ENCODE results near the gene TNFSF11. TPM values are rescaled to one million over a fixed set of nuclear protein-coding genes. Genes with fewer than 3 reads are reported as not detected.

Gene TNFSF11
- polyA plus RNA-seq, 6 donors from 2014 or later = not detected

DNA sequence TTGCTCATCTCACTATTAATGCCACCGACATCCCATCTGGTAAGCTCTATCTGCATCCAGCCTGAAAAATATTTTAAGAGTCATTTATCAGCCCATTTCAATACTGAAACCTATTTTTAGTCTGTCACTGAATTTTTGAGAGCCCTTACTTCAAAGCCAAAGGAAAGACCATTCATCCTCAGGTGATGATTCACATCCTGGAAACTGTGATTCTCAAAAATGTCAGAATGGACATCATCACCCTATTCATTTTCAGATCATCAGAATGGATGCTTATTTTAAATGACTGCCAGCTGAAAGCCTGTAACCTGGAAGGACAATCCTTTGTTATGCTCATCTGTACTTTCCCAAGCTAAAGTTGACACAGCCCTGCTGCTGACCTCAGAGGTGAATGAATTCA lies 27.0 kb downstream of the TNFSF11 start:
- Mint-ChIP-seq H3K27me3 (peaks cover 6 to 9% (median 8%) of the 10 kb centered on the region in 3 donors), H3K9me3 (no peaks in the 10 kb centered on the region), H3K27ac (no peak overlapping the region), H3K4me3 (no peak overlapping the region), H3K4me1 (peaks cover 4 to 10% (median 5%) of the 10 kb centered on the region in 3 donors), H3K36me3 (no peaks in the 10 kb centered on the region)
- ATAC-seq (ENCODE audit: low read depth in 2 of 2) = no peak
- no peak for DNase-seq

DNA sequence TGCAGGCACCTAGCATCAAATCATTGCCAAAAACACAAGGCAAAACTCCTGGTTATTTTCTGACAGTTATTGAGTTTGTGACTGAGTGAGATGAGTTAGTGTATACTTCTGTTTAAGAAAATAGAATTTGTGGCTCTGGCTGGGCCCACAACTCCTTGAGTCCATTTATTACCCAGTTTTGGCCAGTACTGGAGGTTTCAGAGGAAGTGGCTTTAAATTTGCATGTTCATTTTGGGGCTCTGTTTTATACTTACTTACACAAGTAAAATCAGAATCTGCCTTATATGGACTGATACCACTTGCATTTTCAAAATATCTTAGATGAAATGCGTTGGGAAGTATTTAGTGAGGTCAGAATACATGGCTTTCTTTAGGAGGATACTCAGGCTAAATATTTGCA lies 29.0 kb downstream of the TNFSF11 start:
- H3K9me3 Mint-ChIP-seq = no peaks in the 10 kb centered on the region
- H3K4me3 Mint-ChIP-seq = no peak overlapping the region
- H3K36me3 Mint-ChIP-seq = no peaks in the 10 kb centered on the region
- H3K27ac Mint-ChIP-seq = no peak overlapping the region
- no peak for DNase-seq
- peaks cover 4 to 10% (median 5%) of the 10 kb centered on the region in 3 donors for H3K4me1 Mint-ChIP-seq
- H3K27me3 Mint-ChIP-seq = peaks cover 0 to 12% (median 9%) of the 10 kb centered on the region in 3 donors
- no peak for ATAC-seq (ENCODE audit: low read depth in 2 of 2)

DNA sequence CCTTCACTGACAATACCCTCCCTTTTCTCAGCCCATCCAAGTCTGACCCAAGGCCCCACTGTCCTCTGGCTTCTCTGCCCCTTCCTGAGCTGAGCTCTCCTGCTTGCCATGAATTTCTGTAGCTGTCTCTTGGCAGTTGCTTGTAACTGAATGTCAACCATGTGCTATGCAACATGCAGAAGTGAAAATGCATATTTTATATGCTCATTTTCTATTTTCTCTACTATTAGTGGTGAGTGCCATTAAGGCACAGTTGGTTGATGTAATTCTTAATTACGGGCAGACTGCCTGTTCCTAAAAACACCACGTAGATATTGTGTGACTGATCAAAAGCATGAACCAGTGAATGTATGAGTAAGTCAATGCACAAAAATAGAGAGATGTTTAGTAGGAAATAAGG lies 29.6 kb downstream of the TNFSF11 start:
- ATAC-seq (ENCODE audit: low read depth in 2 of 2) (no peak), DNase-seq (no peak)
- Mint-ChIP-seq H3K27me3 (peaks cover under 1 to 12% (median 8%) of the 10 kb centered on the region in 3 donors), H3K36me3 (no peaks in the 10 kb centered on the region), H3K27ac (no peak overlapping the region), H3K4me1 (peaks cover 4 to 10% (median 5%) of the 10 kb centered on the region in 3 donors), H3K9me3 (no peaks in the 10 kb centered on the region), H3K4me3 (no peak overlapping the region)

DNA sequence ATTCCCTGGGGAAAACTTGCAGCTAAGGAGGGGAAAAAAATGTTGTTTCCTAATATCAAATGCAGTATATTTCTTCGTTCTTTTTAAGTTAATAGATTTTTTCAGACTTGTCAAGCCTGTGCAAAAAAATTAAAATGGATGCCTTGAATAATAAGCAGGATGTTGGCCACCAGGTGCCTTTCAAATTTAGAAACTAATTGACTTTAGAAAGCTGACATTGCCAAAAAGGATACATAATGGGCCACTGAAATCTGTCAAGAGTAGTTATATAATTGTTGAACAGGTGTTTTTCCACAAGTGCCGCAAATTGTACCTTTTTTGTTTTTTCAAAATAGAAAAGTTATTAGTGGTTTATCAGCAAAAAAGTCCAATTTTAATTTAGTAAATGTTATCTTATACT lies 33.6 kb downstream of the TNFSF11 start:
- Mint-ChIP-seq H3K4me1 (peaks cover 4 to 10% (median 5%) of the 10 kb centered on the region in 3 donors), H3K27me3 (peaks cover 6 to 14% (median 10%) of the 10 kb centered on the region in 3 donors), H3K36me3 (no peaks in the 10 kb centered on the region), H3K27ac (no peak overlapping the region), H3K4me3 (no peak overlapping the region), H3K9me3 (peaks cover 0 to 2% (median 0%) of the 10 kb centered on the region in 7 donors)
- DNase-seq = no peak
- ATAC-seq (ENCODE audit: low read depth in 2 of 2) = no peak

DNA sequence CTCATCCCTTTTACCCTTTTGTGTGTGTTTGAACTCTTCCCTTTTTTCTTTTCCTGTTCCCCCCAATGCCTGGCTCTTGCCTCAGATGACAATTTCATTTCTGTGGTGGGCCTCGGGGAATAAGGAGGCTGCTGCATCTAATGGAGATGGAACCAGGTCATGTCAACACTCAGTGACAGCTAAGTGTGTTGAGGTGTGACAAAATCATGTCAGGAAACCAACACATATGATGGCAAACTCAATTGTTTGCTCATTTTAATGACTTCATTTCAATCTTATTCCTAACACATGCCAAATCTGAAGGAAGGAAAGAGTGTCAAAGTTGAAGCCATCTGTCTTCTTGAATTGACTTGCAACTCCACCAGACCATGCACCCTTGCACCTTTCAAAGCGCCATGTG lies 36.7 kb downstream of the TNFSF11 start:
- no peaks in the 10 kb centered on the region for H3K36me3 Mint-ChIP-seq
- H3K4me3 Mint-ChIP-seq = no peak overlapping the region
- peaks cover 6 to 14% (median 10%) of the 10 kb centered on the region in 3 donors for H3K27me3 Mint-ChIP-seq
- H3K4me1 Mint-ChIP-seq = no peaks in the 10 kb centered on the region
- no peak overlapping the region for H3K27ac Mint-ChIP-seq
- ATAC-seq (ENCODE audit: low read depth in 2 of 2) = no peak
- no peak for DNase-seq
- peaks cover 0 to 2% (median 0%) of the 10 kb centered on the region in 7 donors for H3K9me3 Mint-ChIP-seq

GRCh38 chr13:42611086-42611779 lies 37.3 kb downstream of the TNFSF11 start:
- no peak for DNase-seq
- Mint-ChIP-seq H3K36me3 (no peaks in the 10 kb centered on the region), H3K27ac (peak overlapping the region in 1 of 6 donors; percentile 59), H3K4me3 (no peak overlapping the region), H3K27me3 (peaks cover 6 to 14% (median 10%) of the 10 kb centered on the region in 3 donors), H3K4me1 (no peaks in the 10 kb centered on the region), H3K9me3 (peaks cover 0 to 2% (median 0%) of the 10 kb centered on the region in 7 donors)
- ATAC-seq (ENCODE audit: low read depth in 2 of 2) = no peak

GRCh38 chr13:42612021-42612765 lies 38.2 kb downstream of the TNFSF11 start:
- peaks cover 6 to 11% (median 10%) of the 10 kb centered on the region in 3 donors for H3K27me3 Mint-ChIP-seq
- DNase-seq = no peak
- H3K27ac Mint-ChIP-seq = no peak overlapping the region

GRCh38 chr13:42614436-42615035 lies 40.6 kb downstream of the TNFSF11 start:
- no peak overlapping the region for H3K4me3 Mint-ChIP-seq
- peaks cover 0 to 8% (median 0%) of the 10 kb centered on the region in 3 donors for H3K27me3 Mint-ChIP-seq
- H3K36me3 Mint-ChIP-seq = no peaks in the 10 kb centered on the region
- H3K9me3 Mint-ChIP-seq = peaks cover 0 to 2% (median 0%) of the 10 kb centered on the region in 7 donors
- H3K4me1 Mint-ChIP-seq = no peaks in the 10 kb centered on the region
- peak overlapping the region in 1 of 6 donors; percentile 0 for H3K27ac Mint-ChIP-seq
- DNase-seq (no peak), ATAC-seq (ENCODE audit: low read depth in 2 of 2) (no peak)

More at GRCh38 chr13:42612021-42612765, 38.2 kb downstream of the TNFSF11 start:
- Mint-ChIP-seq H3K4me3 (no peak overlapping the region), H3K9me3 (peaks cover 0 to 2% (median 0%) of the 10 kb centered on the region in 7 donors), H3K4me1 (no peaks in the 10 kb centered on the region), H3K36me3 (no peaks in the 10 kb centered on the region)
- no peak for ATAC-seq (ENCODE audit: low read depth in 2 of 2)

DNA sequence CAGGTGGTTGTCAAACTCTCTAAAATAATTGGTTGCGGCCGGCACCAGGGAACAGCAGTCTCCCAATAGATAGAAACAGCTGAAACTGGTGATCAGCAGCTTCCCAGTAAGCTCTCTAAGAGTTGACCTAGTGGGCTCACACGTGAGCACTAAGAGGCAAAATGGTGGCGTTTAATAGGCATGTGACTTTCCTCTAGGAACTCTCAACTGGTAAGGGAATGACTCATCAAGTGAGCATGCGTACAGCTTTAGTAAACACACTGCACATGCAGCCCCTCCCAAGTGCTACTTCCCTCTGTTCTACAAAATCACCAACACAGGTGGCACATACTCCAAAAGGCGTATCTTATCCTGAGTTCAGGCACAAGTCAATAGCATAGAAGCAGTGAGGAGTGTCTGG lies 41.7 kb downstream of the TNFSF11 start:
- H3K36me3 Mint-ChIP-seq = no peaks in the 10 kb centered on the region
- H3K27me3 Mint-ChIP-seq = peaks cover 0 to 8% (median 0%) of the 10 kb centered on the region in 3 donors
- no peaks in the 10 kb centered on the region for H3K4me1 Mint-ChIP-seq
- no peaks in the 10 kb centered on the region for H3K9me3 Mint-ChIP-seq
- H3K4me3 Mint-ChIP-seq = no peak overlapping the region
- H3K27ac Mint-ChIP-seq = no peak overlapping the region
- DNase-seq (no peak), ATAC-seq (ENCODE audit: low read depth in 2 of 2) (no peak)

GRCh38 chr13:42617221-42617620 lies 43.3 kb downstream of the TNFSF11 start:
- H3K36me3 Mint-ChIP-seq = no peaks in the 10 kb centered on the region
- H3K27ac Mint-ChIP-seq = no peak overlapping the region
- no peaks in the 10 kb centered on the region for H3K4me1 Mint-ChIP-seq
- ATAC-seq (ENCODE audit: low read depth in 2 of 2) = no peak
- no peak for DNase-seq
- no peaks in the 10 kb centered on the region for H3K9me3 Mint-ChIP-seq
- no peak overlapping the region for H3K4me3 Mint-ChIP-seq
- peaks cover 0 to 4% (median 0%) of the 10 kb centered on the region in 3 donors for H3K27me3 Mint-ChIP-seq

DNA sequence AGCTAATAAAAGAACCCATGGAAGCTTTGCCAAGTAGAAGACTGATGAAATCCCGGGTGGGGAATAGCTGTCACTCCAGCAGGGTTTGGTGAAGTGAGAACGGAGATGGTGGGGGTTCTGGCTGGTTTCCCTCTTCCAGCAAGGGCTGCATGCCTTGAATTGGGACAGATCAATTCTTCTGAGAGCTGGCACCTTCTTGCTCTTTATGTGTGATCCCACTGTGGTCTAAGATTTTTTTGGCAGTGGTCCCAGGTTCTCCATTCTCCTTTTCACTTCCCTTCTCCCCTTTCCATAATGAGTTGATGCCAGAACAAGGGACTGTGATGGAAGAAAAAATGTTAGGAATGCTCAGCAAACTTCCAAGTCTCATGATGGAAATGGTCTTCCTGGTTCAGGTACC lies 50.0 kb downstream of the TNFSF11 start:
- peak overlapping the region in 1 of 6 donors; percentile 24 for H3K27ac Mint-ChIP-seq
- DNase-seq (no peak), ATAC-seq (ENCODE audit: low read depth in 2 of 2) (no peak)
- H3K27me3 Mint-ChIP-seq = peaks cover 5 to 26% (median 5%) of the 10 kb centered on the region in 3 donors
- H3K4me1 Mint-ChIP-seq = no peaks in the 10 kb centered on the region
- no peak overlapping the region for H3K4me3 Mint-ChIP-seq
- H3K36me3 Mint-ChIP-seq = no peaks in the 10 kb centered on the region
- H3K9me3 Mint-ChIP-seq = peaks cover 0 to 1% (median 0%) of the 10 kb centered on the region in 7 donors

GRCh38 chr13:42625611-42626010 lies 51.7 kb downstream of the TNFSF11 start:
- Mint-ChIP-seq H3K27ac (peak overlapping the region in 1 of 6 donors; percentile 27), H3K9me3 (peaks cover 0 to 1% (median 0%) of the 10 kb centered on the region in 7 donors), H3K27me3 (peaks cover 5 to 26% (median 5%) of the 10 kb centered on the region in 3 donors), H3K36me3 (no peaks in the 10 kb centered on the region), H3K4me1 (no peaks in the 10 kb centered on the region), H3K4me3 (no peak overlapping the region)
- no peak for ATAC-seq (ENCODE audit: low read depth in 2 of 2)
- DNase-seq = no peak

DNA sequence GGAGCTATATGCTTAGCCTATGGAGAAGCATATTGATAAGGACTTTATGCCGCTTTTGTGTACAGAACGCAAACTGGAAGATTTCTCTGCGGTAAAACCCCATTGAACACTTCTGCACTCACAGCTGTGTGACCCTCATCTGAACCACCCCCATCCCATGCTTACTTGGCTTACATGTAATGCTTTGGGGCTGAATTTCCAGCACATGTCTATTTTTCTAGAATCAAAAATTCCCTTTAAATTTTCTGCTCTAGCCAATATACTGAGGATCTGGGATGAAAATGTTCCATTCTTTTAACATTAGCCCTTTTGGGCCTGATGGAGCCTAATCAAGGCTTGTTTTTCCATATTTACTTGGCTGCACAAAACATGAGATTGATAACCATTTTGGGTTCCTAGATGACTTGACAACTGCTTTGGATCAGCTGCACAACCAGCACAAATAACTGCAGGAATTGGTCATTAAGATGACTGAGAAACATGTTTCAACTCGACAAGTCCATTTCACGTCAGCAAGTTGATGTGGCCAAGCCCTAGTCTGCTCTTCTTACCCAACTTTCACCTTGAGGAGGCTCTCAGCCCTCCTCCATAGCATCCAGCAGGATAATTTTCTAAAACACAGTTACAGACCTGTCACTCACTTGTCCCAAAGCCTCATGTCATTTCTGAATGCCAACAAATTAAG lies 52.4 kb downstream of the TNFSF11 start:
- Mint-ChIP-seq H3K4me3 (no peak overlapping the region), H3K9me3 (peaks cover 0 to 1% (median 0%) of the 10 kb centered on the region in 7 donors), H3K27ac (peak overlapping the region in 1 of 6 donors; percentile 15), H3K4me1 (no peaks in the 10 kb centered on the region), H3K27me3 (peaks cover 5 to 26% (median 5%) of the 10 kb centered on the region in 3 donors), H3K36me3 (no peaks in the 10 kb centered on the region)
- no peak for DNase-seq
- no peak for ATAC-seq (ENCODE audit: low read depth in 2 of 2)
